Measurements from ENCODE around the gene CELSR2.

The CELSR2 gene

GRCh38 chr1:109294481-109294880 lies 45.1 kb downstream of the CELSR2 start:
- TF ChIP-seq CTCF (conservative IDR thresholded peaks at IDR 0.05; ENCODE audit: low read length) = no peak
- no peak overlapping the region for H3K4me3 ChIP-seq (ENCODE audit: low read length)
- no peak for DNase-seq (ENCODE audit: low read depth)

GRCh38 chr1:109295712-109296415 lies 46.5 kb downstream of the CELSR2 start:
- H3K4me3 ChIP-seq (ENCODE audit: low read length) = no peak overlapping the region
- no peak for TF ChIP-seq CTCF (conservative IDR thresholded peaks at IDR 0.05; ENCODE audit: low read length)
- DNase-seq (ENCODE audit: low read depth) = peak; percentile 12

- no peak overlapping the region for H3K4me3 ChIP-seq (ENCODE audit: low read length)
- no peak for TF ChIP-seq CTCF (conservative IDR thresholded peaks at IDR 0.05; ENCODE audit: low read length)
- DNase-seq (ENCODE audit: low read depth) = no peak
Measured at GRCh38 chr1:109296782-109297181, 47.4 kb downstream of the CELSR2 start.

- DNase-seq (ENCODE audit: low read depth) = peak; percentile 91
- H3K4me3 ChIP-seq (ENCODE audit: low read length) = no peak overlapping the region
- TF ChIP-seq CTCF (conservative IDR thresholded peaks at IDR 0.05; ENCODE audit: low read length) = no peak
Measured at GRCh38 chr1:109298666-109299557, 49.6 kb downstream of the CELSR2 start.

GRCh38 chr1:109299558-109300343 lies 50.4 kb downstream of the CELSR2 start:
- H3K4me3 ChIP-seq (ENCODE audit: low read length) = no peak overlapping the region
- TF ChIP-seq CTCF (conservative IDR thresholded peaks at IDR 0.05; ENCODE audit: low read length) = no peak
- DNase-seq (ENCODE audit: low read depth) = peak; percentile 10

GRCh38 chr1:109300650-109301151 lies 51.4 kb downstream of the CELSR2 start:
- no peak for TF ChIP-seq CTCF (conservative IDR thresholded peaks at IDR 0.05; ENCODE audit: low read length)
- H3K4me3 ChIP-seq (ENCODE audit: low read length) = no peak overlapping the region
- DNase-seq (ENCODE audit: low read depth) = no peak

Data from AG10803 (cell line).